Measurements from ENCODE around the gene GLO1. TPM values are rescaled to one million over a fixed set of nuclear protein-coding genes. Genes with fewer than 3 reads are reported as not detected.

Gene GLO1
- total RNA-seq, 1 experiment from 2014 or later, result 155 TPM

- Mint-ChIP-seq H3K4me3 (ENCODE audit: unreplicated experiment) (no peak overlapping the region), H3K27me3 (ENCODE audit: insufficient read depth, unreplicated experiment) (no peaks in the 10 kb centered on the region), H3K4me1 (ENCODE audit: low read depth, unreplicated experiment) (peaks cover 13% of the 10 kb centered on the region), H3K9me3 (ENCODE audit: unreplicated experiment) (no peaks in the 10 kb centered on the region), H3K36me3 (ENCODE audit: insufficient read depth, unreplicated experiment) (peaks cover 11% of the 10 kb centered on the region), H3K27ac (ENCODE audit: unreplicated experiment) (no peak overlapping the region)
- peaks cover 3% of the 10 kb centered on the region for H3K36me3 ChIP-seq (ENCODE audit: control insufficient read depth, insufficient read depth, low read length)
- no peaks in the 10 kb centered on the region for H3K4me1 ChIP-seq
- H3K27me3 ChIP-seq (replicated peaks; ENCODE audit: control insufficient read depth, insufficient read depth, low read length), result no peaks in the 10 kb centered on the region
- intact Hi-C loops (cut with micrococcal nuclease; ENCODE audit: unreplicated experiment), result no loop called here
- no peak overlapping the region for H3K4me3 ChIP-seq (ENCODE audit: low read depth, low read length)
- ChIA-PET POLR2A (no interaction called here), CTCF (no interaction called here)
- DNase-seq, result no peak
- H3K9me3 ChIP-seq, result no peaks in the 10 kb centered on the region
- no peak for TF ChIP-seq CTCF (IDR thresholded peaks at IDR 0.05; ENCODE audit: insufficient read depth in 1 of 2, low read depth in 1 of 2, low read length in 1 of 2, severe bottlenecking in 1 of 2, unreplicated experiment in 1 of 2)
- BruUV-seq (replicated peaks), result no TSS peak
Measured at GRCh38 chr6:38687043-38687353, 15.9 kb downstream of the GLO1 start.

- CTCF ChIA-PET, result no interaction called here
- no TSS peak for BruUV-seq (replicated peaks)
Measured at GRCh38 chr6:38686270-38687042, 16.5 kb downstream of the GLO1 start.

GRCh38 chr6:38684904-38685303, 18.0 kb downstream of the GLO1 start:
- peaks cover 3% of the 10 kb centered on the region for H3K36me3 ChIP-seq (ENCODE audit: control insufficient read depth, insufficient read depth, low read length)
- no peak for TF ChIP-seq CTCF (IDR thresholded peaks at IDR 0.05; ENCODE audit: insufficient read depth in 1 of 2, low read depth in 1 of 2, low read length in 1 of 2, severe bottlenecking in 1 of 2, unreplicated experiment in 1 of 2)

More at GRCh38 chr6:38686270-38687042, 16.5 kb downstream of the GLO1 start:
- intact Hi-C loops (cut with micrococcal nuclease; ENCODE audit: unreplicated experiment), result no loop called here
- H3K36me3 ChIP-seq (ENCODE audit: control insufficient read depth, insufficient read depth, low read length), result peaks cover 3% of the 10 kb centered on the region
- H3K4me1 ChIP-seq, result no peaks in the 10 kb centered on the region
- no peaks in the 10 kb centered on the region for H3K27me3 ChIP-seq (replicated peaks; ENCODE audit: control insufficient read depth, insufficient read depth, low read length)
- DNase-seq, result no peak
- Mint-ChIP-seq H3K27me3 (ENCODE audit: insufficient read depth, unreplicated experiment) (no peaks in the 10 kb centered on the region), H3K9me3 (ENCODE audit: unreplicated experiment) (no peaks in the 10 kb centered on the region), H3K36me3 (ENCODE audit: insufficient read depth, unreplicated experiment) (peaks cover 17% of the 10 kb centered on the region), H3K4me3 (ENCODE audit: unreplicated experiment) (no peak overlapping the region), H3K27ac (ENCODE audit: unreplicated experiment) (no peak overlapping the region), H3K4me1 (ENCODE audit: low read depth, unreplicated experiment) (peaks cover 13% of the 10 kb centered on the region)
- no peak overlapping the region for H3K4me3 ChIP-seq (ENCODE audit: low read depth, low read length)
- H3K9me3 ChIP-seq, result no peaks in the 10 kb centered on the region
- POLR2A ChIA-PET, result no interaction called here
- TF ChIP-seq CTCF (IDR thresholded peaks at IDR 0.05; ENCODE audit: insufficient read depth in 1 of 2, low read depth in 1 of 2, low read length in 1 of 2, severe bottlenecking in 1 of 2, unreplicated experiment in 1 of 2), result no peak

More at GRCh38 chr6:38684904-38685303, 18.0 kb downstream of the GLO1 start:
- intact Hi-C loops (cut with micrococcal nuclease; ENCODE audit: unreplicated experiment), result no loop called here
- Mint-ChIP-seq H3K4me3 (ENCODE audit: unreplicated experiment) (no peak overlapping the region), H3K27me3 (ENCODE audit: insufficient read depth, unreplicated experiment) (no peaks in the 10 kb centered on the region), H3K4me1 (ENCODE audit: low read depth, unreplicated experiment) (peaks cover 13% of the 10 kb centered on the region), H3K27ac (ENCODE audit: unreplicated experiment) (no peak overlapping the region), H3K9me3 (ENCODE audit: unreplicated experiment) (no peaks in the 10 kb centered on the region), H3K36me3 (ENCODE audit: insufficient read depth, unreplicated experiment) (peaks cover 26% of the 10 kb centered on the region)
- Histone ChIP-seq H3K4me1 (no peaks in the 10 kb centered on the region), H3K27me3 (replicated peaks; ENCODE audit: control insufficient read depth, insufficient read depth, low read length) (no peaks in the 10 kb centered on the region), H3K4me3 (ENCODE audit: low read depth, low read length) (no peak overlapping the region), H3K9me3 (no peaks in the 10 kb centered on the region)
- BruUV-seq (replicated peaks), result no TSS peak
- no peak for DNase-seq
- ChIA-PET POLR2A (no interaction called here), CTCF (no interaction called here)

All from Caco-2 (cell line).